Glutamatergic neuron (in vitro differentiated cells): ENCODE results near the gene INPP4B. TPM values are rescaled to one million over a fixed set of nuclear protein-coding genes. Genes with fewer than 3 reads are reported as not detected.

Experiments
- DNase-seq: peaks from one replicate; pipeline ENCODE4 v3.0.0; 2022
- H3K27ac Mint-ChIP-seq: one replicate; pipeline ENCODE4 v1.8.0; 2020; ENCODE audit warnings: mild to moderate bottlenecking, mixed read lengths, inconsistent platforms; ENCODE audit not compliant: unreplicated experiment
- H3K27me3 Mint-ChIP-seq: one replicate; pipeline ENCODE4 v1.8.0; 2020; ENCODE audit warnings: mild to moderate bottlenecking, moderate library complexity, mixed read lengths, inconsistent platforms; ENCODE audit not compliant: unreplicated experiment
- H3K36me3 Mint-ChIP-seq: one replicate; pipeline ENCODE4 v1.8.0; 2020; ENCODE audit warnings: mild to moderate bottlenecking, mixed read lengths, inconsistent platforms; ENCODE audit not compliant: unreplicated experiment
- H3K4me1 Mint-ChIP-seq: one replicate; pipeline ENCODE4 v1.8.0; 2020; ENCODE audit warnings: mild to moderate bottlenecking, low read depth, mixed read lengths, inconsistent platforms; ENCODE audit not compliant: unreplicated experiment
- H3K4me3 Mint-ChIP-seq: one replicate; pipeline ENCODE4 v1.8.0; 2020; ENCODE audit warnings: mild to moderate bottlenecking, mixed read lengths, inconsistent platforms; ENCODE audit not compliant: unreplicated experiment
- H3K9me3 Mint-ChIP-seq: one replicate; pipeline ENCODE4 v1.8.0; 2020; ENCODE audit warnings: mild to moderate bottlenecking, moderate library complexity, mixed read lengths, inconsistent platforms; ENCODE audit not compliant: unreplicated experiment
- CTCF ChIP-seq: fragments of 200-600 bp; sonication (generic); IDR thresholded peaks from one replicate; pipeline ENCODE4 v1.5.0; 2021; ENCODE audit not compliant: partially characterized antibody, unreplicated experiment
- total RNA-seq: library from RNA; stranded (reverse); fragmentation: NEBNext Ultra II Directional; extraction: Animal tissue kit (Norgen Biotek cat#: 25700); gene quantifications from one replicate; pipeline ENCODE4 v1.2.1, GENCODE V29; 2021; ENCODE audit not compliant: unreplicated experiment

The INPP4B gene
- total RNA-seq, 1 donor from 2014 or later = 2.4 TPM

- no peaks in the 10 kb centered on the region for H3K36me3 Mint-ChIP-seq
- H3K9me3 Mint-ChIP-seq = peaks cover 1% of the 10 kb centered on the region
- no peak overlapping the region for H3K27ac Mint-ChIP-seq
- H3K4me3 Mint-ChIP-seq = no peak overlapping the region
- peaks cover 8% of the 10 kb centered on the region for H3K4me1 Mint-ChIP-seq
- no peaks in the 10 kb centered on the region for H3K27me3 Mint-ChIP-seq
- no peak for TF ChIP-seq CTCF
- no peak for DNase-seq
Observed at GRCh38 chr4:142550965-142551364, 295.1 kb downstream of the INPP4B start.

- DNase-seq = no peak
- Mint-ChIP-seq H3K36me3 (no peaks in the 10 kb centered on the region), H3K27ac (no peak overlapping the region), H3K27me3 (no peaks in the 10 kb centered on the region), H3K4me3 (no peak overlapping the region), H3K4me1 (peaks cover 8% of the 10 kb centered on the region), H3K9me3 (peaks cover 1% of the 10 kb centered on the region)
- TF ChIP-seq CTCF = no peak
Observed at GRCh38 chr4:142549726-142550463, 296.2 kb downstream of the INPP4B start.

- Mint-ChIP-seq H3K36me3 (no peaks in the 10 kb centered on the region), H3K9me3 (peaks cover 1% of the 10 kb centered on the region), H3K27me3 (no peaks in the 10 kb centered on the region), H3K27ac (no peak overlapping the region), H3K4me1 (peaks cover 8% of the 10 kb centered on the region), H3K4me3 (no peak overlapping the region)
- TF ChIP-seq CTCF = no peak
- no peak for DNase-seq
Observed at GRCh38 chr4:142549248-142549647, 296.9 kb downstream of the INPP4B start.

- no peak overlapping the region for H3K27ac Mint-ChIP-seq
- no peaks in the 10 kb centered on the region for H3K36me3 Mint-ChIP-seq
Observed at GRCh38 chr4:142548491-142548890, 297.6 kb downstream of the INPP4B start.

More at GRCh38 chr4:142548491-142548890, 297.6 kb downstream of the INPP4B start:
- DNase-seq = no peak
- H3K9me3 Mint-ChIP-seq = peaks cover 1% of the 10 kb centered on the region
- TF ChIP-seq CTCF = no peak
- H3K27me3 Mint-ChIP-seq = no peaks in the 10 kb centered on the region
- H3K4me1 Mint-ChIP-seq = peaks cover 8% of the 10 kb centered on the region
- H3K4me3 Mint-ChIP-seq = no peak overlapping the region
